HEK293 (cell line): ENCODE measurements around the gene YIPF5.

Source experiments
- EGR2 ChIP-seq: fragments of 450-650 bp; formaldehyde crosslinking; IDR thresholded peaks from 2 replicates; pipeline ENCODE4 v1.5.1; 2016; ENCODE audit warnings: low read depth, missing biosample characterization, missing genetic modification characterization
- KLF8 ChIP-seq: fragments of 450-650 bp; formaldehyde crosslinking; IDR thresholded peaks from 2 replicates; pipeline ENCODE4 v1.5.1; 2016; ENCODE audit warnings: missing biosample characterization, missing genetic modification characterization
- MEIS1 ChIP-seq: sonication (generic); formaldehyde crosslinking; IDR thresholded peaks from 2 replicates; pipeline ENCODE4 v1.8.1; 2022; ENCODE audit warnings: missing genetic modification reagents, mild to moderate bottlenecking, borderline replicate concordance
- SP3 ChIP-seq: fragments of 450-650 bp; formaldehyde crosslinking; IDR thresholded peaks from 2 replicates; pipeline ENCODE4 v1.5.1; 2016; ENCODE audit warnings: missing biosample characterization, missing genetic modification characterization
- ZBTB20 ChIP-seq: fragments of 450-650 bp; formaldehyde crosslinking; IDR thresholded peaks from 2 replicates; pipeline ENCODE4 v1.5.1; 2016; ENCODE audit warnings: missing biosample characterization, missing genetic modification characterization
- ZFHX2 ChIP-seq: fragments of 450-650 bp; formaldehyde crosslinking; conservative IDR thresholded peaks from 2 replicates; pipeline ENCODE4 v1.5.1; 2016; ENCODE audit warnings: missing biosample characterization, missing genetic modification characterization
- ZNF146 ChIP-seq: fragments of 450-650 bp; formaldehyde crosslinking; IDR thresholded peaks from 2 replicates; pipeline ENCODE4 v1.5.1; 2016; ENCODE audit warnings: missing biosample characterization, missing genetic modification characterization
- ZNF335 ChIP-seq: fragments of 450-650 bp; formaldehyde crosslinking; conservative IDR thresholded peaks from 2 replicates; pipeline ENCODE4 v1.5.1; 2016; ENCODE audit warnings: missing biosample characterization, missing genetic modification characterization
- ZNF394 ChIP-seq: fragments of 450-650 bp; formaldehyde crosslinking; IDR thresholded peaks from 2 replicates; pipeline ENCODE4 v1.5.1; 2016; ENCODE audit warnings: missing biosample characterization, missing genetic modification characterization, mild to moderate bottlenecking, moderate library complexity, borderline replicate concordance
- ZNF785 ChIP-seq: fragments of 450-650 bp; formaldehyde crosslinking; IDR thresholded peaks from 2 replicates; pipeline ENCODE4 v1.5.1; 2016; ENCODE audit warnings: missing biosample characterization, missing genetic modification characterization
- ZXDB ChIP-seq: fragments of 450-650 bp; formaldehyde crosslinking; IDR thresholded peaks from 2 replicates; pipeline ENCODE4 v1.5.1; 2016; ENCODE audit warnings: missing biosample characterization, missing genetic modification characterization
- TF ChIP-seq, protein P1 (sequence below): fragments of 450-650 bp; formaldehyde crosslinking; conservative IDR thresholded peaks from 2 replicates; pipeline ENCODE4 v1.5.1; 2016; ENCODE audit warnings: low read depth, missing biosample characterization, missing genetic modification characterization
- TF ChIP-seq, protein P2 (sequence below): fragments of 450-650 bp; formaldehyde crosslinking; IDR thresholded peaks from 2 replicates; pipeline ENCODE4 v1.5.1; 2016; ENCODE audit warnings: missing biosample characterization, missing genetic modification characterization
- TF ChIP-seq, protein P3 (sequence below): IDR thresholded peaks from 2 replicates; pipeline ENCODE4 v1.6.1; 2011; ENCODE audit warnings: mild to moderate bottlenecking, low read depth, low read length, borderline replicate concordance
- TF ChIP-seq, protein P4 (sequence below): fragments of 450-650 bp; formaldehyde crosslinking; IDR thresholded peaks from 2 replicates; pipeline ENCODE4 v1.5.1; 2017; ENCODE audit warnings: missing biosample characterization, mild to moderate bottlenecking, missing genetic modification characterization, moderate library complexity
- TF ChIP-seq, protein P5 (sequence below): fragments of 450-650 bp; formaldehyde crosslinking; optimal IDR thresholded peaks from 2 replicates; pipeline ENCODE3; 2016; ENCODE audit warnings: missing biosample characterization, mild to moderate bottlenecking, missing genetic modification characterization
- TF ChIP-seq, protein P6 (sequence below): fragments of 450-650 bp; formaldehyde crosslinking; IDR thresholded peaks from 2 replicates; pipeline ENCODE4 v1.5.1; 2016; ENCODE audit warnings: missing biosample characterization, missing genetic modification characterization

Gene YIPF5

DNA sequence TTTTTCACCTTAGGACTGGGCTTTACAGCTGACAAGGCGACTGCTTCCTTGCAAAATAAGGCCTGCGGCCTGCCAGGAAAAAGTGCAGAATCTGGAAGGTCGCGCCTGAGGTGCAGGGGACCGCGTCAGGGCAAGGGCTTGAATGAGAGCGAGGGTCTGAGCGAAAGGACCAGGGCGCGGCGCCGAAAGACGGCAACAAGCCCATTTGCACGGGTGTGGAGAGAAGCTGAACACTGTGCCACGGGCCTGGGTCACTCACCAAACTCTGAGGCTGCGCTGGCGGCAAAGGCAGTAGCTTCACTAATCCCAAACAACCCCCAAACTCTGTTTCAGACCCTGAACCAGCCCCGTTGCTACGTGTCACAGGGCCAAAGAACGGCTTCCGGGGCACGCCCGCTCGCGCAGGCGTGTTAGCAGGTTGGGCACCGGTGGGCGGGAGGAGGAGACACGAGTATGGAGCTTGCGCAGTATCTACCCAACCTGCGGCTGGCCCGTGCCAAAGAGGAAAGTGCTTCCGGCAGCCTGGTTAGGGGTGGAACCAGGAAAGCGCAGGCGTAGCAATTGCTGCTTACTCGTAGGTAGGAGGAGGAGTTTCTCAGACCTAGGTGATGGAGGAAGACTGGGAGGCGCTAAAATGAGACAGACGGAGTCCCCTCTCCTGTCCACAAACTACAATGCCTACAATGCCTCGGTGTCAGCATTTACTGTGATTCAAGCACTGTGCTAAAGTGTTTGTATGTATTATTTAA is at the start of gene YIPF5, which contains the start of gene KCTD16 (continued):
- TF ChIP-seq, protein P1, sequence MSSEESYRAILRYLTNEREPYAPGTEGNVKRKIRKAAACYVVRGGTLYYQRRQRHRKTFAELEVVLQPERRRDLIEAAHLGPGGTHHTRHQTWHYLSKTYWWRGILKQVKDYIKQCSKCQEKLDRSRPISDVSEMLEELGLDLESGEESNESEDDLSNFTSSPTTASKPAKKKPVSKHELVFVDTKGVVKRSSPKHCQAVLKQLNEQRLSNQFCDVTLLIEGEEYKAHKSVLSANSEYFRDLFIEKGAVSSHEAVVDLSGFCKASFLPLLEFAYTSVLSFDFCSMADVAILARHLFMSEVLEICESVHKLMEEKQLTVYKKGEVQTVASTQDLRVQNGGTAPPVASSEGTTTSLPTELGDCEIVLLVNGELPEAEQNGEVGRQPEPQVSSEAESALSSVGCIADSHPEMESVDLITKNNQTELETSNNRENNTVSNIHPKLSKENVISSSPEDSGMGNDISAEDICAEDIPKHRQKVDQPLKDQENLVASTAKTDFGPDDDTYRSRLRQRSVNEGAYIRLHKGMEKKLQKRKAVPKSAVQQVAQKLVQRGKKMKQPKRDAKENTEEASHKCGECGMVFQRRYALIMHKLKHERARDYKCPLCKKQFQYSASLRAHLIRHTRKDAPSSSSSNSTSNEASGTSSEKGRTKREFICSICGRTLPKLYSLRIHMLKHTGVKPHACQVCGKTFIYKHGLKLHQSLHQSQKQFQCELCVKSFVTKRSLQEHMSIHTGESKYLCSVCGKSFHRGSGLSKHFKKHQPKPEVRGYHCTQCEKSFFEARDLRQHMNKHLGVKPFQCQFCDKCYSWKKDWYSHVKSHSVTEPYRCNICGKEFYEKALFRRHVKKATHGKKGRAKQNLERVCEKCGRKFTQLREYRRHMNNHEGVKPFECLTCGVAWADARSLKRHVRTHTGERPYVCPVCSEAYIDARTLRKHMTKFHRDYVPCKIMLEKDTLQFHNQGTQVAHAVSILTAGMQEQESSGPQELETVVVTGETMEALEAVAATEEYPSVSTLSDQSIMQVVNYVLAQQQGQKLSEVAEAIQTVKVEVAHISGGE (tag by site-specific recombination): peak; percentile 81; the same call in 1 of the 2 replicates
- TF ChIP-seq ZNF335 (tag by site-specific recombination) (peak; percentile 83), ZBTB20 (tag by site-specific recombination) (peak; percentile 54; the same call in 1 of the 2 replicates), ZNF146 (tag by site-specific recombination) (no peak), ZFHX2 (tag by site-specific recombination) (peak; percentile 79), SP3 (tag by site-specific recombination) (peak; percentile 94), EGR2 (tag by site-specific recombination) (peak; percentile 47; the same call in 1 of the 2 replicates), ZNF785 (tag by site-specific recombination) (no peak), MEIS1 (CRISPR knock-in tag) (no peak), ZXDB (tag by site-specific recombination) (peak; percentile 90), ZNF394 (tag by site-specific recombination) (peak; percentile 41; the same call in 1 of the 2 replicates), KLF8 (tag by site-specific recombination) (0 out of 2 replicates have a peak, but pooled peaks have one; percentile 34)
- TF ChIP-seq, protein P2, sequence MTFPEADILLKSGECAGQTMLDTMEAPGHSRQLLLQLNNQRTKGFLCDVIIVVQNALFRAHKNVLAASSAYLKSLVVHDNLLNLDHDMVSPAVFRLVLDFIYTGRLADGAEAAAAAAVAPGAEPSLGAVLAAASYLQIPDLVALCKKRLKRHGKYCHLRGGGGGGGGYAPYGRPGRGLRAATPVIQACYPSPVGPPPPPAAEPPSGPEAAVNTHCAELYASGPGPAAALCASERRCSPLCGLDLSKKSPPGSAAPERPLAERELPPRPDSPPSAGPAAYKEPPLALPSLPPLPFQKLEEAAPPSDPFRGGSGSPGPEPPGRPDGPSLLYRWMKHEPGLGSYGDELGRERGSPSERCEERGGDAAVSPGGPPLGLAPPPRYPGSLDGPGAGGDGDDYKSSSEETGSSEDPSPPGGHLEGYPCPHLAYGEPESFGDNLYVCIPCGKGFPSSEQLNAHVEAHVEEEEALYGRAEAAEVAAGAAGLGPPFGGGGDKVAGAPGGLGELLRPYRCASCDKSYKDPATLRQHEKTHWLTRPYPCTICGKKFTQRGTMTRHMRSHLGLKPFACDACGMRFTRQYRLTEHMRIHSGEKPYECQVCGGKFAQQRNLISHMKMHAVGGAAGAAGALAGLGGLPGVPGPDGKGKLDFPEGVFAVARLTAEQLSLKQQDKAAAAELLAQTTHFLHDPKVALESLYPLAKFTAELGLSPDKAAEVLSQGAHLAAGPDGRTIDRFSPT (tag by site-specific recombination): peak; percentile 51; the same call in 1 of the 2 replicates
- TF ChIP-seq, protein P3, sequence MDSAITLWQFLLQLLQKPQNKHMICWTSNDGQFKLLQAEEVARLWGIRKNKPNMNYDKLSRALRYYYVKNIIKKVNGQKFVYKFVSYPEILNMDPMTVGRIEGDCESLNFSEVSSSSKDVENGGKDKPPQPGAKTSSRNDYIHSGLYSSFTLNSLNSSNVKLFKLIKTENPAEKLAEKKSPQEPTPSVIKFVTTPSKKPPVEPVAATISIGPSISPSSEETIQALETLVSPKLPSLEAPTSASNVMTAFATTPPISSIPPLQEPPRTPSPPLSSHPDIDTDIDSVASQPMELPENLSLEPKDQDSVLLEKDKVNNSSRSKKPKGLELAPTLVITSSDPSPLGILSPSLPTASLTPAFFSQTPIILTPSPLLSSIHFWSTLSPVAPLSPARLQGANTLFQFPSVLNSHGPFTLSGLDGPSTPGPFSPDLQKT: peak; percentile 33; the same call in 1 of the 2 replicates
- TF ChIP-seq, protein P4, sequence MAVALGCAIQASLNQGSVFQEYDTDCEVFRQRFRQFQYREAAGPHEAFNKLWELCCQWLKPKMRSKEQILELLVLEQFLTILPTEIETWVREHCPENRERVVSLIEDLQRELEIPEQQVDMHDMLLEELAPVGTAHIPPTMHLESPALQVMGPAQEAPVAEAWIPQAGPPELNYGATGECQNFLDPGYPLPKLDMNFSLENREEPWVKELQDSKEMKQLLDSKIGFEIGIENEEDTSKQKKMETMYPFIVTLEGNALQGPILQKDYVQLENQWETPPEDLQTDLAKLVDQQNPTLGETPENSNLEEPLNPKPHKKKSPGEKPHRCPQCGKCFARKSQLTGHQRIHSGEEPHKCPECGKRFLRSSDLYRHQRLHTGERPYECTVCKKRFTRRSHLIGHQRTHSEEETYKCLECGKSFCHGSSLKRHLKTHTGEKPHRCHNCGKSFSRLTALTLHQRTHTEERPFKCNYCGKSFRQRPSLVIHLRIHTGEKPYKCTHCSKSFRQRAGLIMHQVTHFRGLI: peak; percentile 18; the same call in 1 of the 2 replicates
- TF ChIP-seq, protein P5, sequence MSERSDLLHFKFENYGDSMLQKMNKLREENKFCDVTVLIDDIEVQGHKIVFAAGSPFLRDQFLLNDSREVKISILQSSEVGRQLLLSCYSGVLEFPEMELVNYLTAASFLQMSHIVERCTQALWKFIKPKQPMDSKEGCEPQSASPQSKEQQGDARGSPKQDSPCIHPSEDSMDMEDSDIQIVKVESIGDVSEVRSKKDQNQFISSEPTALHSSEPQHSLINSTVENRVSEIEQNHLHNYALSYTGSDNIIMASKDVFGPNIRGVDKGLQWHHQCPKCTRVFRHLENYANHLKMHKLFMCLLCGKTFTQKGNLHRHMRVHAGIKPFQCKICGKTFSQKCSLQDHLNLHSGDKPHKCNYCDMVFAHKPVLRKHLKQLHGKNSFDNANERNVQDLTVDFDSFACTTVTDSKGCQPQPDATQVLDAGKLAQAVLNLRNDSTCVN (tag by site-specific recombination): peak; percentile 45
- TF ChIP-seq, protein P6, sequence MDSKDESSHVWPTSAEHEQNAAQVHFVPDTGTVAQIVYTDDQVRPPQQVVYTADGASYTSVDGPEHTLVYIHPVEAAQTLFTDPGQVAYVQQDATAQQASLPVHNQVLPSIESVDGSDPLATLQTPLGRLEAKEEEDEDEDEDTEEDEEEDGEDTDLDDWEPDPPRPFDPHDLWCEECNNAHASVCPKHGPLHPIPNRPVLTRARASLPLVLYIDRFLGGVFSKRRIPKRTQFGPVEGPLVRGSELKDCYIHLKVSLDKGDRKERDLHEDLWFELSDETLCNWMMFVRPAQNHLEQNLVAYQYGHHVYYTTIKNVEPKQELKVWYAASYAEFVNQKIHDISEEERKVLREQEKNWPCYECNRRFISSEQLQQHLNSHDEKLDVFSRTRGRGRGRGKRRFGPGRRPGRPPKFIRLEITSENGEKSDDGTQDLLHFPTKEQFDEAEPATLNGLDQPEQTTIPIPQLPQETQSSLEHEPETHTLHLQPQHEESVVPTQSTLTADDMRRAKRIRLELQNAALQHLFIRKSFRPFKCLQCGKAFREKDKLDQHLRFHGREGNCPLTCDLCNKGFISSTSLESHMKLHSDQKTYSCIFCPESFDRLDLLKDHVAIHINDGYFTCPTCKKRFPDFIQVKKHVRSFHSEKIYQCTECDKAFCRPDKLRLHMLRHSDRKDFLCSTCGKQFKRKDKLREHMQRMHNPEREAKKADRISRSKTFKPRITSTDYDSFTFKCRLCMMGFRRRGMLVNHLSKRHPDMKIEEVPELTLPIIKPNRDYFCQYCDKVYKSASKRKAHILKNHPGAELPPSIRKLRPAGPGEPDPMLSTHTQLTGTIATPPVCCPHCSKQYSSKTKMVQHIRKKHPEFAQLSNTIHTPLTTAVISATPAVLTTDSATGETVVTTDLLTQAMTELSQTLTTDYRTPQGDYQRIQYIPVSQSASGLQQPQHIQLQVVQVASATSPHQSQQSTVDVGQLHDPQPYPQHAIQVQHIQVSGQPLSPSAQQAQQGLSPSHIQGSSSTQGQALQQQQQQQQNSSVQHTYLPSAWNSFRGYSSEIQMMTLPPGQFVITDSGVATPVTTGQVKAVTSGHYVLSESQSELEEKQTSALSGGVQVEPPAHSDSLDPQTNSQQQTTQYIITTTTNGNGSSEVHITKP: peak; percentile 45; the same call in 1 of the 2 replicates
